DMS53 (cell line): ENCODE measurements around the gene CRHR1.

Source experiments
- DNase-seq: peaks from one replicate; lab custom pipeline; 2025; lab: John Stamatoyannopoulos, UW

CRHR1 gene

GRCh38 chr17:45823598-45823997 is 39.5 kb downstream of the CRHR1 start:
- DNase-seq = no peak

GRCh38 chr17:45824475-45824874 is 40.4 kb downstream of the CRHR1 start:
- no peak for DNase-seq

GRCh38 chr17:45824901-45825492 is 40.9 kb downstream of the CRHR1 start:
- no peak for DNase-seq

- DNase-seq = no peak
Measured at GRCh38 chr17:45825792-45826191, 41.7 kb downstream of the CRHR1 start.

GRCh38 chr17:45826919-45827588 is 42.9 kb downstream of the CRHR1 start:
- no peak for DNase-seq

- DNase-seq = no peak
Measured at GRCh38 chr17:45828171-45828570, 44.1 kb downstream of the CRHR1 start.

- no peak for DNase-seq
Measured at GRCh38 chr17:45828582-45829133, 44.5 kb downstream of the CRHR1 start.

GRCh38 chr17:45833920-45834319 is 49.8 kb downstream of the CRHR1 start:
- DNase-seq = no peak

- DNase-seq = peak; percentile 30
Measured at GRCh38 chr17:45834471-45835396, 50.6 kb downstream of the CRHR1 start.

GRCh38 chr17:45835481-45835880 is 51.4 kb downstream of the CRHR1 start:
- no peak for DNase-seq

- DNase-seq = no peak
Measured at GRCh38 chr17:45836047-45837044, 52.2 kb downstream of the CRHR1 start.

- no peak for DNase-seq
Measured at GRCh38 chr17:45837187-45837586, 53.1 kb downstream of the CRHR1 start.

GRCh38 chr17:45837603-45838002 is 53.5 kb downstream of the CRHR1 start:
- DNase-seq = no peak

GRCh38 chr17:45838751-45839295 is 54.7 kb downstream of the CRHR1 start:
- no peak for DNase-seq

- DNase-seq = no peak
Measured at GRCh38 chr17:45839442-45839841, 55.3 kb downstream of the CRHR1 start.

- no peak for DNase-seq
Measured at GRCh38 chr17:45841186-45841585, 57.1 kb downstream of the CRHR1 start.

- peak; percentile 58 for DNase-seq
Measured at GRCh38 chr17:45841883-45842525, 57.9 kb downstream of the CRHR1 start.

- DNase-seq = no peak
Measured at GRCh38 chr17:45843722-45844121, 59.6 kb downstream of the CRHR1 start.

- peak; percentile 42 for DNase-seq
Measured at GRCh38 chr17:45844695-45845375, 60.7 kb downstream of the CRHR1 start, which contains the start of gene SPPL2C. Gene SPPL2C (plus strand): TSS chr17:45844881. CDS start chr17:45844907, 26 bp downstream.
